ENCODE data around the gene HIVEP3. TPM values are rescaled to one million over a fixed set of nuclear protein-coding genes. Genes with fewer than 3 reads are reported as not detected.

The HIVEP3 gene
- total RNA-seq, 2 donors from 2014 or later: 0.13 to 0.99 TPM

GRCh38 chr1:41469706-41470105 is 449.0 kb downstream of the HIVEP3 start:
- no peak overlapping the region for H3K27ac Mint-ChIP-seq
- no peaks in the 10 kb centered on the region for H3K36me3 Mint-ChIP-seq (ENCODE audit: low read depth)
- Histone ChIP-seq H3K4me3 (ENCODE audit: low read length) (no peak overlapping the region), H3K27me3 (ENCODE audit: control insufficient read depth, insufficient read depth, low read length, poor library complexity, severe bottlenecking) (no peaks in the 10 kb centered on the region), H3K9ac (ENCODE audit: extremely low read depth, low read length, poor library complexity, severe bottlenecking) (no peak overlapping the region), H3K36me3 (ENCODE audit: control insufficient read depth, insufficient read depth, low read length) (no peaks in the 10 kb centered on the region), H3K4me1 (ENCODE audit: control insufficient read depth, insufficient read depth, low read length) (peaks cover 3% of the 10 kb centered on the region), H3K9me3 (ENCODE audit: control insufficient read depth, low read length) (no peaks in the 10 kb centered on the region), H3K27ac (ENCODE audit: low read depth, low read length) (no peak overlapping the region)
- H3K27me3 Mint-ChIP-seq (ENCODE audit: insufficient read depth): no peaks in the 10 kb centered on the region
- H3K9me3 Mint-ChIP-seq: no peaks in the 10 kb centered on the region
- no peaks in the 10 kb centered on the region for H3K4me1 Mint-ChIP-seq
- WGBS, 2 experiments (ENCODE audit: insufficient coverage in 1 of 2, insufficient read length in 1 of 2): 80 to 84% methylated on average over 3 to 4 of the region's 5 CpGs
- H3K4me3 Mint-ChIP-seq: no peak overlapping the region
- DNase-seq: no peak
- no peak for TF ChIP-seq CTCF (conservative IDR thresholded peaks at IDR 0.05)

DNA sequence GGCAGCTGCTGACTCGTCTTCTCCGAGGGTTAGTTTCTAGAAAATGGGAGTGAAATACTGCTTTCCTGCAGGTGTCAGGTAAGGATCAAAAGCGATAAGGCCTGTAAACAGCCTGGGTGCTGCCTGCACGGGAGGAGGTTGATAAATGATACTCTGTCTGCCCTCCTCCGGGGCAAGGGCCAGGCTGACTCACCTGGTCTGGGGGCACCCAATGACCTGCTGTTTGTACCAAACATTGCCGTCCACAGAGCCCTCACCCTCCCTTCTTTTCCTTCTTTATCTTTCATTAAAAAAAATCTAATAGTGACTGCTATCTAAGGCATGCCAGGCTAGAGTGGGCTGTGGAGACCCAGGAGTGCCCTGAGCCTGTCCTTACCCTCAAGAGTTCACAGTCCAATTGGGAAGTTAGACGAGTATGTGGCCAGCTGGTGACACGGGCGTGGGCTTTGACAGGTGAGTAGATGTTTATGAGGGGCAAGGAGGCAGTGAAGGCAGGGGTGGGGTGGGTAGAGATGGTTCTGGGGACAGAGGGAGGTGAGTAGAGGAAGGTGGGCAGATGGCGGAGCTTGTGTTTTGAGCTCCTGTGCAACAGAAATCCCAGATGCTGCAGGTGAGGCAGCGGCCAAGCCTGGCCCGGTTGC is 450.5 kb downstream of the HIVEP3 start:
- H3K27me3 ChIP-seq (ENCODE audit: control insufficient read depth, insufficient read depth, low read length, poor library complexity, severe bottlenecking): no peaks in the 10 kb centered on the region
- TF ChIP-seq CTCF (conservative IDR thresholded peaks at IDR 0.05): no peak
- no peak for DNase-seq
- no peaks in the 10 kb centered on the region for H3K4me1 Mint-ChIP-seq
- no peak overlapping the region for H3K9ac ChIP-seq (ENCODE audit: extremely low read depth, low read length, poor library complexity, severe bottlenecking)
- WGBS, 2 experiments (ENCODE audit: insufficient coverage in 1 of 2, insufficient read length in 1 of 2): 82 to 90% methylated on average over 7 to 12 of the region's 12 CpGs
- no peak overlapping the region for H3K4me3 Mint-ChIP-seq
- no peaks in the 10 kb centered on the region for H3K9me3 ChIP-seq (ENCODE audit: control insufficient read depth, low read length)
- no peaks in the 10 kb centered on the region for H3K9me3 Mint-ChIP-seq
- no peaks in the 10 kb centered on the region for H3K36me3 ChIP-seq (ENCODE audit: control insufficient read depth, insufficient read depth, low read length)
- no peaks in the 10 kb centered on the region for H3K27me3 Mint-ChIP-seq (ENCODE audit: insufficient read depth)
- no peaks in the 10 kb centered on the region for H3K36me3 Mint-ChIP-seq (ENCODE audit: low read depth)
- H3K27ac ChIP-seq (ENCODE audit: low read depth, low read length): no peak overlapping the region
- H3K4me1 ChIP-seq (ENCODE audit: control insufficient read depth, insufficient read depth, low read length): peaks cover 3% of the 10 kb centered on the region
- H3K27ac Mint-ChIP-seq: no peak overlapping the region
- no peak overlapping the region for H3K4me3 ChIP-seq (ENCODE audit: low read length)

GRCh38 chr1:41467673-41468072 is 451.0 kb downstream of the HIVEP3 start:
- peaks cover 3% of the 10 kb centered on the region for H3K4me1 ChIP-seq (ENCODE audit: control insufficient read depth, insufficient read depth, low read length)
- no peaks in the 10 kb centered on the region for H3K36me3 Mint-ChIP-seq (ENCODE audit: low read depth)
- H3K27ac ChIP-seq (ENCODE audit: low read depth, low read length): no peak overlapping the region
- no peaks in the 10 kb centered on the region for H3K9me3 Mint-ChIP-seq
- TF ChIP-seq CTCF (conservative IDR thresholded peaks at IDR 0.05): no peak
- no peak overlapping the region for H3K9ac ChIP-seq (ENCODE audit: extremely low read depth, low read length, poor library complexity, severe bottlenecking)
- H3K9me3 ChIP-seq (ENCODE audit: control insufficient read depth, low read length): no peaks in the 10 kb centered on the region
- no peaks in the 10 kb centered on the region for H3K36me3 ChIP-seq (ENCODE audit: control insufficient read depth, insufficient read depth, low read length)
- H3K4me3 Mint-ChIP-seq: no peak overlapping the region
- no peaks in the 10 kb centered on the region for H3K27me3 ChIP-seq (ENCODE audit: control insufficient read depth, insufficient read depth, low read length, poor library complexity, severe bottlenecking)
- DNase-seq: no peak
- H3K27me3 Mint-ChIP-seq (ENCODE audit: insufficient read depth): no peaks in the 10 kb centered on the region
- WGBS, 2 experiments (ENCODE audit: insufficient coverage in 1 of 2, insufficient read length in 1 of 2): 81% methylated on average over 4 of the region's 4 CpGs; no CpG with 5 or more reads in 1 of the 2 experiments
- H3K27ac Mint-ChIP-seq: no peak overlapping the region
- H3K4me3 ChIP-seq (ENCODE audit: low read length): no peak overlapping the region
- H3K4me1 Mint-ChIP-seq: no peaks in the 10 kb centered on the region
